Stomach (tissue), 9 donors: ENCODE results near the gene KLK14. TPM values are rescaled to one million over a fixed set of nuclear protein-coding genes. Genes with fewer than 3 reads are reported as not detected.

Experiments
- DNase-seq, 2 donors: peaks; one replicate each; pipeline versions ENCODE4 v3.0.0 to v3.0.0-alpha.2; 2013 to 2019
- H3K27ac ChIP-seq, 5 donors: fragments of 200-600 bp in 4 of 5; sonication (generic) in 4 of 5; one replicate each; pipeline ENCODE4 v1.5.1; 2013 to 2019; ENCODE audit warnings: mild to moderate bottlenecking in 1 of 5, moderate library complexity in 1 of 5
- H3K27me3 ChIP-seq, 3 donors: fragments of 200-600 bp; sonication (generic); one replicate each; pipeline ENCODE4 v1.5.1; 2017 to 2019; ENCODE audit warnings: mixed run types in 1 of 3
- H3K36me3 ChIP-seq, 4 donors: fragments of 200-600 bp; sonication (generic); 1 replicate in 3 of 4; 2 replicates in 1 of 4; pipeline ENCODE4 v1.5.1; 2016 to 2019
- H3K4me1 ChIP-seq, 4 donors: fragments of 200-600 bp; sonication (generic); one replicate each; pipeline ENCODE4 v1.5.1; 2016 to 2019
- H3K4me3 ChIP-seq, 4 donors: fragments of 200-600 bp; sonication (generic) in 3 of 4; one replicate each; pipeline ENCODE4 v1.5.1; 2016 to 2019; ENCODE audit warnings: mild to moderate bottlenecking in 1 of 4
- H3K9me3 ChIP-seq, 4 donors: fragments of 200-600 bp; sonication (generic); one replicate each; pipeline ENCODE4 v1.5.1; 2016 to 2019
- EP300 ChIP-seq: sonication (generic); formaldehyde crosslinking; IDR thresholded peaks from one replicate; pipeline ENCODE4 v1.6.1; 2017; ENCODE audit warnings: antibody characterized with exemption
- POLR2A ChIP-seq, 4 donors: fragments of 450-650 bp; IDR thresholded peaks; one replicate each; pipeline ENCODE4 v1.6.1; 2016; ENCODE audit warnings: antibody characterized with exemption in 4 of 4, control low read depth in 2 of 4, mild to moderate bottlenecking in 1 of 4, moderate library complexity in 1 of 4
- POLR2AphosphoS5 ChIP-seq, 3 donors: sonication (generic); formaldehyde crosslinking; IDR thresholded peaks; one replicate each; pipeline ENCODE4 v1.6.1; 2016; ENCODE audit warnings: antibody characterized with exemption in 3 of 3
- WGBS, 5 donors: extraction: QIAGEN DNeasy Blood & Tissue Kit in 3 of 5; methylation state at CpG; one replicate each; pipeline versions ENCODE4 v1.1.5 to v1.1.7; 2013 to 2018; 5-methylcytosine and 5-hydroxymethylcytosine counted together
- intact Hi-C: fragments of 100-400 bp; cut with DNase I; formaldehyde crosslinking; loops from one replicate; pipeline ENCODE4 v1.15.1; 2023; ENCODE audit warnings: low total_unique reads
- polyA plus RNA-seq, 3 donors: library from polyadenylated mRNA; stranded (reverse); fragments of 200-250 nt; gene quantifications; one replicate each; pipeline ENCODE4 v1.2.3, GENCODE V29; 2013
- total RNA-seq, 5 donors: library from RNA; depleted of rRNA; stranded (reverse); fragments of >200 nt; gene quantifications; one replicate each; pipeline versions ENCODE4 v1.1.0 to v1.2.3, GENCODE V29; 2014 to 2016
- TF ChIP-seq, protein P1 (sequence below), 7 experiments: fragments of 450-650 bp in 4 of 7; fragments of 200-600 bp in 3 of 7; sonication (generic) in 3 of 7; IDR thresholded peaks; one replicate each; pipeline ENCODE4 v1.5.1; 2016 to 2019; ENCODE audit warnings: antibody characterized with exemption in 7 of 7, control low read depth in 2 of 7, mild to moderate bottlenecking in 1 of 7
- donor health status: healthy with polysubstance abuse.
- donor health status: Bipolar disorder and iron deficiency.
- donor health status: healthy.

The KLK14 gene
- total and polyA plus RNA-seq, 8 donors: 0.31 to 0.35 TPM; not detected in 6

DNA sequence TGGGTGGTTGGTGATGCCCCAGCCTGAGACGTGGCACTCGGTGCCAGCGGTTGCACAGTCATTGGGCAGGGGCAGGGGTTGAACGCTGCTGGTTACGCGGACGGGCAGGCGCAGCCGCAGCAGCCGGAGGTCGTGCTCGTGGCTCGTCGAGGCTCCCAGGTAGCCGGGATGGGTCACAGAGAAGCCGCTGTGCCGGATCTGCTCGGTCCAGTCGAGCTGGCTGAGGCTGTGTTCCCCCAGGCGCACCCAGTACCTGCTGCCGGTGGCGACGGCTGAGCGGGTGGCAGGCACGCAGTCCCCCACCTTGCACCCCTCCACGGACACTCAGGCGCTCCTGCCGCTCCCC, 50.8 kb downstream of the KLK14 start:
- H3K4me3 ChIP-seq: no peak overlapping the region
- H3K36me3 ChIP-seq: no peaks in the 10 kb centered on the region
- no peak overlapping the region for H3K27ac ChIP-seq
- no peaks in the 10 kb centered on the region for H3K9me3 ChIP-seq
- 89 to 94% (median 92%) methylated on average over 19 to 28 of the region's 28 CpGs for WGBS, 5 donors
- DNase-seq: no peak
- H3K27me3 ChIP-seq: peaks cover 0 to 56% (median 0%) of the 10 kb centered on the region in 3 donors
- intact Hi-C loops: no loop called here
- peaks cover 0 to 11% (median 2%) of the 10 kb centered on the region in 4 donors for H3K4me1 ChIP-seq
- TF ChIP-seq EP300 (no peak), POLR2A (IDR thresholded peaks at IDR 0.05) (no peak), POLR2AphosphoS5 (IDR thresholded peaks at IDR 0.05) (no peak)
- TF ChIP-seq, protein P1, sequence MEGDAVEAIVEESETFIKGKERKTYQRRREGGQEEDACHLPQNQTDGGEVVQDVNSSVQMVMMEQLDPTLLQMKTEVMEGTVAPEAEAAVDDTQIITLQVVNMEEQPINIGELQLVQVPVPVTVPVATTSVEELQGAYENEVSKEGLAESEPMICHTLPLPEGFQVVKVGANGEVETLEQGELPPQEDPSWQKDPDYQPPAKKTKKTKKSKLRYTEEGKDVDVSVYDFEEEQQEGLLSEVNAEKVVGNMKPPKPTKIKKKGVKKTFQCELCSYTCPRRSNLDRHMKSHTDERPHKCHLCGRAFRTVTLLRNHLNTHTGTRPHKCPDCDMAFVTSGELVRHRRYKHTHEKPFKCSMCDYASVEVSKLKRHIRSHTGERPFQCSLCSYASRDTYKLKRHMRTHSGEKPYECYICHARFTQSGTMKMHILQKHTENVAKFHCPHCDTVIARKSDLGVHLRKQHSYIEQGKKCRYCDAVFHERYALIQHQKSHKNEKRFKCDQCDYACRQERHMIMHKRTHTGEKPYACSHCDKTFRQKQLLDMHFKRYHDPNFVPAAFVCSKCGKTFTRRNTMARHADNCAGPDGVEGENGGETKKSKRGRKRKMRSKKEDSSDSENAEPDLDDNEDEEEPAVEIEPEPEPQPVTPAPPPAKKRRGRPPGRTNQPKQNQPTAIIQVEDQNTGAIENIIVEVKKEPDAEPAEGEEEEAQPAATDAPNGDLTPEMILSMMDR (IDR thresholded peaks at IDR 0.05): no peak

DNA sequence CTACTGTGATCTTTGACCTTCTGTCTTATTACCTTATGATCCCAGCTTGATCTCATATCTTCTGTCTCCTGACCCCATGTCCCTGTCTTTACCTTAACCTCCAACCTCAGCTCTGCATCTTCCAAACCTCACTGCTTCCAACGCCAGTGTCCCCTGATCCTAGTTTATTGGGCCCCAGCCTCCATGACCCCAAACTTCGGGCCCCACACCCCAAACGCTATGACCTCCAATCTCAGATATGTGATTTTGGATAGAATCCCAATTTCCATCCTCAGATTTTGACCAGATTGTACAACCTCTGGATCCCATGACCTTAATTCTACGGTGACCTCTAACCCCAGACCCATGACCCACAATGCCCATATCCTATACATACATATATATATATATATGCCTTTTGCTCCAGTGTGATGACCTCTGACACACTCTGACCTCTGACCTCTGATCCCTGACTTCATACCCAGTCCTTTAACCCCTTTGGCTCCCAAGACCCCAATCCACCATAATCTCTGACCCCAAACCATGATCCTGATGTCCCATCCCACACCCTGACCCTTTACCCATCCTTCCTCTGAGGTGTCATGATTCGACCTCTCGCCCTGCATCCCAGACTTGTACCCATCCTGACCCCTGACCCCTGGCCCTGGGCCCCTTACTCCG, 51.3 kb downstream of the KLK14 start:
- TF ChIP-seq POLR2AphosphoS5 (IDR thresholded peaks at IDR 0.05) (no peak), POLR2A (IDR thresholded peaks at IDR 0.05) (no peak), EP300 (no peak)
- TF ChIP-seq, protein P1 (IDR thresholded peaks at IDR 0.05): no peak
- Histone ChIP-seq H3K27me3 (peaks cover 0 to 60% (median 0%) of the 10 kb centered on the region in 3 donors), H3K9me3 (no peaks in the 10 kb centered on the region), H3K4me1 (peaks cover 0 to 11% (median 2%) of the 10 kb centered on the region in 4 donors), H3K4me3 (no peak overlapping the region), H3K27ac (no peak overlapping the region), H3K36me3 (no peaks in the 10 kb centered on the region)
- intact Hi-C loops: no loop called here
- DNase-seq: no peak
- WGBS, 5 donors: 82 to 93% (median 88%) methylated on average over 6 to 7 of the region's 7 CpGs

DNA sequence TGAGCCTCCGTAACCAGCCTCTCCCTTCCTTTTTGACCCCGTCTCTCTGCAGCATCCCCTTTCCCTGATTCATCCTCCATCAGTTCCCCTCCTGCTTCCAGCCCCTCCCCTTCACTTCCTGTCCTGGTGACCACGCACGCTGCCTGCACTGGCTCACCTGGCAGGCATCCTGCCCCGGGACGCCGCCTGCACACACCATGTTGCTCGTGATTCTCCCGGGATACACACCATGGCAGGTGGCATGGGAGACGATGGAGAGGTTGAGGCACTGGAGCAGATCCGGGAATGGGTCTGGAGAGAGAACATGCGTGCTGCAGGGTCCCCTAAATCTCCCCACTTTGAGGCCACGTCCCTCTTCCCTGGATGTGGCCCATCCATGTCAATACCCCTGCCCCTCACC, 52.1 kb downstream of the KLK14 start:
- TF ChIP-seq POLR2A (IDR thresholded peaks at IDR 0.05) (no peak), POLR2AphosphoS5 (IDR thresholded peaks at IDR 0.05) (no peak), EP300 (no peak)
- TF ChIP-seq, protein P1 (IDR thresholded peaks at IDR 0.05): no peak
- no peak overlapping the region for H3K4me3 ChIP-seq
- H3K36me3 ChIP-seq: no peaks in the 10 kb centered on the region
- peaks cover 0 to 15% (median 2%) of the 10 kb centered on the region in 4 donors for H3K4me1 ChIP-seq
- H3K27me3 ChIP-seq: peaks cover 0 to 67% (median 0%) of the 10 kb centered on the region in 3 donors
- H3K27ac ChIP-seq: no peak overlapping the region
- WGBS, 5 donors: 80 to 86% (median 80%) methylated on average over 13 of the region's 13 CpGs
- H3K9me3 ChIP-seq: no peaks in the 10 kb centered on the region
- no peak for DNase-seq
- intact Hi-C loops: no loop called here

- Histone ChIP-seq H3K4me1 (peaks cover 0 to 22% (median 4%) of the 10 kb centered on the region in 4 donors), H3K36me3 (no peaks in the 10 kb centered on the region), H3K9me3 (no peaks in the 10 kb centered on the region), H3K27me3 (peaks cover 0 to 70% (median 0%) of the 10 kb centered on the region in 3 donors), H3K27ac (no peak overlapping the region), H3K4me3 (no peak overlapping the region)
- intact Hi-C loops: no loop called here
- TF ChIP-seq POLR2A (IDR thresholded peaks at IDR 0.05) (no peak), POLR2AphosphoS5 (IDR thresholded peaks at IDR 0.05) (no peak), EP300 (no peak)
- TF ChIP-seq, protein P1 (IDR thresholded peaks at IDR 0.05): no peak
- DNase-seq: no peak
- WGBS, 5 donors: 70 to 100% (median 84%) methylated on average over 1 to 2 of the region's 2 CpGs
Observed at GRCh38 chr19:51029718-51030117, 53.0 kb downstream of the KLK14 start.

Other genes with a start within 250 kb of the KLK14 start
- not detected for gene KLK15, start 249.3 kb downstream of the KLK14 start, total RNA-seq
- gene KLK15, start 249.3 kb downstream of the KLK14 start, polyA plus RNA-seq: not detected
- gene KLK3, start 228.0 kb downstream of the KLK14 start, total RNA-seq: 100 to 1,000 TPM in 1 of 5 donors, 10 to 100 TPM in 1, not detected in 3; 46.9 to 134 TPM
- gene KLK3, start 228.0 kb downstream of the KLK14 start, polyA plus RNA-seq: not detected
- 10 to 100 TPM in 1 of 5 donors, not detected in 4; 94.6 TPM for gene KLK2, start 209.4 kb downstream of the KLK14 start, total RNA-seq
- not detected for gene KLK2, start 209.4 kb downstream of the KLK14 start, polyA plus RNA-seq
- gene KLK4, start 171.5 kb downstream of the KLK14 start, total RNA-seq: not detected
- gene KLK4, start 171.5 kb downstream of the KLK14 start, polyA plus RNA-seq: not detected
- not detected for gene KLK5, start 129.8 kb downstream of the KLK14 start, total RNA-seq
- gene KLK5, start 129.8 kb downstream of the KLK14 start, polyA plus RNA-seq: 10 to 100 TPM in 1 of 3 donors, not detected in 2; 10.4 TPM
- gene KLK6, start 113.3 kb downstream of the KLK14 start, total RNA-seq: not detected
- 1 to 10 TPM in 1 of 3 donors, not detected in 2; 4.5 TPM for gene KLK6, start 113.3 kb downstream of the KLK14 start, polyA plus RNA-seq
- gene KLK7, start 99.0 kb downstream of the KLK14 start, total RNA-seq: not detected
- 1 to 10 TPM in 1 of 3 donors, not detected in 2; 7.8 TPM for gene KLK7, start 99.0 kb downstream of the KLK14 start, polyA plus RNA-seq
- not detected for gene KLK8, start 81.3 kb downstream of the KLK14 start, total RNA-seq
- 100 to 1,000 TPM in 1 of 3 donors, not detected in 2; 116 TPM for gene KLK8, start 81.3 kb downstream of the KLK14 start, polyA plus RNA-seq
- gene KLK10, start 63.2 kb downstream of the KLK14 start, total RNA-seq: 1 to 10 TPM in 1 of 5 donors, not detected in 4; 1.3 TPM
- 10 to 100 TPM in 1 of 3 donors, 1 to 10 TPM in 2; 2.1 to 62.7 (median 3.8) TPM for gene KLK10, start 63.2 kb downstream of the KLK14 start, polyA plus RNA-seq
- 100 to 1,000 TPM in 1 of 5 donors, 10 to 100 TPM in 2, 1 to 10 TPM in 1, not detected in 1; 1.8 to 128 (median 26.0) TPM for gene KLK11, start 56.3 kb downstream of the KLK14 start, total RNA-seq
- 100 to 1,000 TPM in 1 of 3 donors, 10 to 100 TPM in 2; 34.1 to 152 (median 71.8) TPM for gene KLK11, start 56.3 kb downstream of the KLK14 start, polyA plus RNA-seq
- not detected for gene KLK12, start 47.9 kb downstream of the KLK14 start, total RNA-seq
- gene KLK12, start 47.9 kb downstream of the KLK14 start, polyA plus RNA-seq: 10 to 100 TPM in 1 of 3 donors, 1 to 10 TPM in 1, not detected in 1; 2.0 to 26.5 TPM
- gene KLK13, start 17.8 kb downstream of the KLK14 start, total RNA-seq: 1 to 10 TPM in 1 of 5 donors, not detected in 4; 10.0 TPM
- 10 to 100 TPM in 1 of 3 donors, 1 to 10 TPM in 2; 3.2 to 82.1 (median 9.5) TPM for gene KLK13, start 17.8 kb downstream of the KLK14 start, polyA plus RNA-seq
- 10 to 100 TPM in 2 of 5 donors, 1 to 10 TPM in 2, under 1 TPM in 1; 0.58 to 47.3 (median 7.4) TPM for gene CTU1, start 25.5 kb upstream of the KLK14 start, total RNA-seq
- 1 to 10 TPM; 2.4 to 5.3 (median 2.8) TPM for gene CTU1, start 25.5 kb upstream of the KLK14 start, polyA plus RNA-seq
- 10 to 100 TPM in 1 of 5 donors, 1 to 10 TPM in 3, not detected in 1; 1.1 to 13.9 (median 1.9) TPM for gene SIGLEC9, start 42.0 kb upstream of the KLK14 start, total RNA-seq
- gene SIGLEC9, start 42.0 kb upstream of the KLK14 start, polyA plus RNA-seq: 1 to 10 TPM in 1 of 3 donors, under 1 TPM in 2; 0.61 to 3.6 (median 0.80) TPM
- gene SIGLEC7, start 59.4 kb upstream of the KLK14 start, total RNA-seq: 1 to 10 TPM in 1 of 5 donors, under 1 TPM in 1, not detected in 3; 0.18 to 1.3 TPM
- 1 to 10 TPM in 1 of 3 donors, under 1 TPM in 1, not detected in 1; 0.50 to 1.8 TPM for gene SIGLEC7, start 59.4 kb upstream of the KLK14 start, polyA plus RNA-seq
- 1 to 10 TPM in 2 of 5 donors, not detected in 3; 3.7 to 4.8 TPM for gene CD33, start 142.2 kb upstream of the KLK14 start, total RNA-seq
- gene CD33, start 142.2 kb upstream of the KLK14 start, polyA plus RNA-seq: 1 to 10 TPM; 1.7 to 3.0 (median 1.7) TPM
- gene SIGLECL1, start 168.2 kb upstream of the KLK14 start, total RNA-seq: not detected
- not detected for gene SIGLECL1, start 168.2 kb upstream of the KLK14 start, polyA plus RNA-seq
- gene IGLON5, start 228.8 kb upstream of the KLK14 start, total RNA-seq: under 1 TPM in 1 of 5 donors, not detected in 4; 0.18 TPM
- gene IGLON5, start 228.8 kb upstream of the KLK14 start, polyA plus RNA-seq: under 1 TPM in 1 of 3 donors, not detected in 2; 0.13 TPM